DMS114 treated with DMSO at 0.1 percent for 48 hours (cell line): ENCODE data around the gene E2F6.

Experiments
- DNase-seq: peaks from one replicate; lab custom pipeline; 2025; ENCODE audit not compliant: unreplicated experiment; lab: John Stamatoyannopoulos, UW

The E2F6 gene

DNA sequence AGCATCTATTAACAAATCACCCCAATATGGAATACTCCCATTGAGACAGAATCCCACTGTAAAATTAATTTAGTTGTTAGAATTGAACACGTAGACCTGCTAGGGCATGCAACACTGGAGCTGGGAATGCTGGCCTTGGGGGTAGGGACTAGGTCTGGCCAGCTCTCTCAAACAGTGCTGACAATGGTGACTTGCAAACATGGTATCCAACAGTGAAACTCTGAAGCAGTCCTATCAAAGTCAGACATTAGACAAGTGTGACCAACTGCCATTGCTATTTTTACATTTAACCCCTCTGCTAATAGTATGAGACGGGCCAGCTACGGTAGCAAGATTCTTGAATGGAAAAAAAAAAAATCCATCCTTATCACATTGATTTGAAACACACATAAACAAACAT lies 7.2 kb downstream of the E2F6 start:
- no peak for DNase-seq

- no peak for DNase-seq
Observed at GRCh38 chr2:11457935-11458334, 8.0 kb downstream of the E2F6 start.

DNA sequence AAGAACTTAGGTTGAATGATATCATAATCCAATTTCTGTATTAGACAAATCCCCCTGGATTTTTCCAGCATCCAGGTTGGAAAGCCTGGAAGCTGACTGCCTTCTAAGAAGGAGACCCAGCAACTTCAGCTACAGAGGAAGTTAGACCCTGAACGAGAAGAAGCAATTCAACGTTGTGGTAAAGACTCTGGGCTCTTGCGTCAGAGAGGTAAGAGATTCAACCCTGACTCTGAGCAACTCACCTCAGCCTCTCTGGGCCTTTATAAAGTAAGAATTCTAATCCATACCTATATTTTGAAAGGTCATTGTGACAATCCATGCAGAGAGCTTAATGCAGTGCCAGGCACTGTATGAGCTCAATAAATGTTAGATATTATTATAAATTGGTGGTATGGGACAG lies 9.7 kb downstream of the E2F6 start:
- no peak for DNase-seq

DNA sequence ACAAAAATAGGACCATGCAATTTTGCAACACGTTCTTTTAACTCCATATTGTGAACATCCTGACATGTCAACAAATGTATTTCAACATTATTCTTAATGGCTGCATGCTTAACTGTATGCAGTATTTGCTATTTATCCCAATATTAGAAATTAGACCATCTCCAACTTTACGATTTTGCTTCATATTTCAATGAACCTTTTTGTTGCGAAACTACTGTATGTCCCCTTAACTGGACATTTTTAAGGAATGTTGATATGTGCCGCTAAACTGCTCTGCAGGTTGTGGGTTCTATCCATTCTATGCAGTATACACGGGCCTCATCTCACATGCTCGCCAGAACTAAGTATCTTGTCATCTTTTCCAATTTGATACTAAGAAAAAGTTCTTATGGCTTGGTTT lies 11.1 kb downstream of the E2F6 start:
- DNase-seq, result no peak

DNA sequence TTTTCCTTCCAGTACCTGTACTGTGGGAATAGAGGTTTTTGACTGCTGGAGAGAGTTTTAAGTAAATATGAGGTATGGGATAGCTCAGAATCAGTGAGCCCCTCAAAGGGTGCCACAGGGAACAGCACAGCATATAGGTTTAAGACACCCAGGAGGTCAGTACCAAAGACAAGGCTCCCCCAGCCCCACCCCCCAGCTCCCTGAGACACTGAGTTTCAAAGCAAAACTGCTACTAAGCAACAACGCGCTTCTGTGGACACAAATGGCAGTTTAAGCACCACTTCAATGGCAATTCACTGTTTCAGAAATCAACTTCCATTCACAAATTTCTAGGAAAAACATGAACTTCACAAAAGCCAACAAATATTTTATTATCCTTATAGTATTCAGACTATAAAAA lies 15.2 kb downstream of the E2F6 start:
- DNase-seq, result no peak

- peak; percentile 7 for DNase-seq
Observed at GRCh38 chr2:11446733-11447248, 19.2 kb downstream of the E2F6 start.

GRCh38 chr2:11444737-11445136 lies 21.2 kb downstream of the E2F6 start:
- no peak for DNase-seq

GRCh38 chr2:11438555-11439080 lies 27.3 kb downstream of the E2F6 start:
- DNase-seq, result no peak

DNA sequence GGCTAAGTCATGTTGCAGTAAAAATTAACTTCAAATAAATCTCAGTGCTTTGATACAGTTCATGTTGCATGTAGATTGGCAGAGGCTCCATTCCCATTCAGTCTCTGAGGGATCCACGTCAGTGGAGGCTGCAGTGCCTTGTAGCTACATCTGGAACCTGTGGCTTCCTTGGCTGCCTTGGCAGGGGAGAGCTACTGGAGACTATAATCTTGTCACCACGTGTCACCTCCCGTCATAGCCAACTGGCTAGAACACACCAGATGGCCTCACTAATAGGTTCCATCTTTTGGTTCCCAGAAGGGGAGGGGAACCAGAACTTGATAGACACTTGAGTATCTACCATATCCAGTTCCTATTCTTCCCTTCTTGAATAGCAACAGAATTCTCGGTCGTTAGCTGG lies 28.4 kb downstream of the E2F6 start:
- no peak for DNase-seq

GRCh38 chr2:11435036-11435435 lies 30.9 kb downstream of the E2F6 start:
- no peak for DNase-seq

DNA sequence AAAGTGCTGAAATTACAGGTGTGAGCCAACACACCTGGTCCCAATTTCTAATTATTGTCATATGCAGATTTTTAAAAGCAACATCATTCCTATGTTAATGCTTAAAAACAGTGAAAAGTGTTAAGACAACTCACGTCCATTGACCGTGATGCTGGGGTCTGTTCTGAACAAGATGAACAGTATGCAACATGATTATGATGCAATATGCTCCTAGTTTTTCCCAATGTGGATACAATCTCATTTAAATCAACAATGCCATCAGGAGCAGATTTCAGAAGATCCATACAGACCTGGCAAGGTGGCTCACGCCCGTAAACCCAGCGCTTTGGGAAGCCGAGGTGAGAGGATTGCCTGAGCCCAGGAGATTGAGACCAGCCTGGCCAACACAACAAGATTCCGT lies 31.5 kb downstream of the E2F6 start:
- no peak for DNase-seq

GRCh38 chr2:11433822-11434221 lies 32.1 kb downstream of the E2F6 start:
- DNase-seq, result no peak

- no peak for DNase-seq
Observed at GRCh38 chr2:11430729-11431128, 35.2 kb downstream of the E2F6 start.

DNA sequence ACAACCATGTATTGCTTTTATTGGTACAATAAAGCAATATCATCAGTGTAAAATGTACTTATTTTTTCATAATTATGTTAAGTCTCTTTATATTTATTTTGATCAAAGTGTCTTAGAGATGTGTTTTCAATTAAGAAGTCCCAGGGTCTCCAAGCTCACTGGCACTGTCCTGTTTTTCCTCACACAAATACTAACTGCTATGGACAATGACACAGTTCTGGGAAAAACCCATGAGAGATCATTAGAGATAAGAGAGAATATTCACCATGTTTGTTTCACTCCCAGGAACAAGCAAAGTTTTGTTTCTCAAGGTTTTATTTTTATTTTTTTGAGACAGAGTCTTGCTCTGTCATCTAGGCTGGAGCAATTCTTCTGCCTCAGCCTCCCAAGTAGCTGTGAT lies 38.7 kb downstream of the E2F6 start:
- no peak for DNase-seq

GRCh38 chr2:11422901-11423435 lies 43.0 kb downstream of the E2F6 start:
- no peak for DNase-seq

GRCh38 chr2:11422491-11422865 lies 43.5 kb downstream of the E2F6 start:
- DNase-seq, result no peak

DNA sequence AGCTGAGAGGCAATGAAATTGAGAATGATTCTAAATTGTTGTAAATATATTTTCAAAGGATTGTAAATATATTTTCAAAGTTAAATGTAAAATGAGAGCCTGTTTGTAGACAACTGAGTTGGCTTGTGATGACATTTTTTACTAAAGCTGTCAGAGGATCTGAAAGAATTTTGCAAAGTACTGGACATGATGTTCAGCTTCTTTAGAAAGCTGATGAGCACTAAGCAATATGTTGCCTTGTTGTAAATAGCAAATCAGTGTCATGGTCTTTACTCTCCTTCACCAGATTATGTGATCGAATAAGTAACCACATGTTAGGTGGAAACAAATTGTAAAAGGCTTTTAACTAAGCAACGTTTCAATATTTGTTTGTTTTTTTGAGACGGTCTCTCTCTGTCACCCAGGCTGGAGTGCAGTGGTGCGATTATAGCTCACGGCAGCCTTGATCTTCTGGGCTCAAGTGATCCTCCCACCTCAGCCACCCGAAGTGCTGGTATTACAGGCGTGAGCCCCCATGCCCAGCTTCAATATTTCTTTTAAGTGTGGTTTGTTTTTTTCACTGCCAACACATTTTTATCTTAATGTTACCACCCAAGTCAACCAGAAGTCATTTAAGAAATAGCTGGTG lies 44.0 kb downstream of the E2F6 start:
- DNase-seq, result no peak

DNA sequence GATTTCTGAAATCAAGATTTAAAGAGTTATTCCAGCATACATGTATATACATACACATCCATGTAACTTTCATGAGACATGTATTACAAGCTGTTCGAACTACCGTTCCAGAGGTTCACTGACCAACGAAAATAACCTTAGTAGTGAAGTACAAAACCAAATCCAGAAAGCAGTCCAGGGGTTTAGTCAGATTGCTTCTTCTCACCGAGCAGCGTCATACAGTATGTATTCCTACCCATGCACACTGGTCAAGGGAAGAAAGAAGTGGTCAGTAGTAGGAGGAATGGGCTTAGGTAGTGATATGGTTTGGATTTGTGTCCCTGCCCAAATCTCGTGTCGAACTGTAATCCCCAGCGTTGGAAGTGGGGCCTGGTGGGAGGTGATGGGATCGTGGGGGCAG lies 45.3 kb downstream of the E2F6 start:
- DNase-seq, result no peak

DNA sequence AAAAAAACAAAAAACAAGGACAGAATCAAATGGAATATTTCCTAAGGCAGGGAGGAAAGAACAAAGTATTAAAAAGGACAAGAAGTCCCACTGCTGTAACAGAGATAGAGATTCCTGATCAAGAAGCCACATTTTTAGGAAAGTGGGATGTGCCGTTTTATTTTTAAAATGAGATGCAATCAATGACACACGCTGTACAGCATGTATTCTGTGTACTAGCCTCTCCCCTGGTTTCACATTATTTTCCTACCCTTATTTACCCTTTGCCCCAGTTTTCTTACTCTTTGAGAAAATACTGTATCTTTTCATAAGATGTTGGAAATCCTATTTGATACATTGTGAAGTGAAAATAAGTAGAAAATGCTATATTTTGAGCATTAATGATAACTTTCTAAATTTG lies 45.8 kb downstream of the E2F6 start:
- DNase-seq, result no peak

- DNase-seq, result no peak
Observed at GRCh38 chr2:11419781-11420180, 46.2 kb downstream of the E2F6 start.

GRCh38 chr2:11417946-11418585 lies 47.9 kb downstream of the E2F6 start:
- DNase-seq, result no peak

DNA sequence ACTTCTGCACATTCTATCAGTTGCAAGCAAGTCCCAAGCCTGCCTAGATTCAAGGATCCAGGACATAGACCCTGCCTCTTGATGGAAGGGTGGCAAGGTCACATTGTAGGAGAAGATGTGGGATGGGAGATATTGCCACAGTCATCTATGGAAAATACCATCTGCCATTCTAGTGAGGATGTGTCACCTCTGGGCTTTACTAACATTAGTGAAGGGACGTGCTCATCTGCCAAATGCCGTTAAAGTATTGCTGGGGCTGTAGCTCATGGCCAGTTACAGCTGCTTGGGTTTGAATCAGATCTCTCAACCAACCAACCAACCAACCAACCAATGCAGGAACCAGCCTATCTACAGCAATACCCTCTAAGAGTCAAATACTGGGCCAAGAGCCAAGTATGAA lies 49.0 kb downstream of the E2F6 start:
- no peak for DNase-seq
